GM19438 (cell line): ENCODE results near the gene ARFGEF2.
"Not testable (repeated sequence)": the region's sequence is repeated elsewhere in the genome, so short reads cannot be mapped to it uniquely, and the experiment has no call there.

Experiments
- ATAC-seq: cut with Tn5 transposase; IDR thresholded peaks from one replicate; pipeline ENCODE4 v1.9.1; 2021; ENCODE audit warnings: low read depth; ENCODE audit not compliant: unreplicated experiment

ARFGEF2 gene

DNA sequence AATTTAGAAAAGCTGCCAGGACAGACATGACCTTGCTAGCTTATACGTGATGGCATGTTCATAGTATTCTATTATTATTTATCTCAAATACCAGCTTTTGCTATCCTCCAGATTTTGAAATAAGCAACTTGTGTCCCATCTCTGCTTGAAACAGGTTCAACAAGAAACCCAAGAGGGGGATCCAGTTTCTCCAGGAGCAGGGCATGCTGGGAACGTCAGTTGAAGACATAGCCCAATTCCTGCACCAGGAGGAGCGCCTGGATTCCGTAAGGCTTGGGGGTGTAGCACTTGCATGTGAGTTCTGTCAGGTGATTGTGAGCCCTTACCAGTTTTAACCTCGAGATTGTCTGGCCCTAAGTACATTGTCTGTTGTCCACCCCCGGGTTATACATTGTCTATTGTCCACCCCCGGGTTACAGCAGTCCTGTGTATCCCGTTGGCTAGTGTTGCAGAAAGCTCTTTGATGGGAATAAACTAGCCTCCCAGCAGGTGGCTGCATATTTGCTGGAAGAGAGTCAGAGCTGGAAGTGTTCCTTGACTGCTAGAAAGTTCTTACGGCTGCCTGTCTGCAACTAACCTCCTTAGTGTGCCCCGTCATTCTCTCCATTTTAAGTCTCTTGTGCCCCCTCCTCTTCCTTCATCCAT lies 63.2 kb downstream of the ARFGEF2 start:
- no peak for ATAC-seq

DNA sequence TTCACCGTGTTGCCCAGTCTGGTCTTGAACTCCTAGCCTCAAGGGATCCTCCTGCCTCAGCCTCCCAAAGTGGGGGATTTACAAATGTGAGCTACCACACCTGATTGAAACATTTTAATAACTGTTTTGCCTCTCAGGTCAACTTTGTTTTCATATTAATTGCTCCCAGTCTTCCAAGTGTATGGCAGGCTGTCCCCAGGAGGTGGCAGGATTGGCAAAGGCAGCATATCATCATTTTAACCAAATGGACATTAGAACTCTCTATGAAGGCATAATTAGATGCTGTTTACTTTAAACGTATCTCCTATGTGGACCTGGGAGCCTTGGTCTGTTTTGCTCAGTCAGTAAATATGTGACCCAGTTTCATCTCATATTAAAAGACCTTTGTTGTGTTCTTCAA lies 65.4 kb downstream of the ARFGEF2 start:
- ATAC-seq: no peak

DNA sequence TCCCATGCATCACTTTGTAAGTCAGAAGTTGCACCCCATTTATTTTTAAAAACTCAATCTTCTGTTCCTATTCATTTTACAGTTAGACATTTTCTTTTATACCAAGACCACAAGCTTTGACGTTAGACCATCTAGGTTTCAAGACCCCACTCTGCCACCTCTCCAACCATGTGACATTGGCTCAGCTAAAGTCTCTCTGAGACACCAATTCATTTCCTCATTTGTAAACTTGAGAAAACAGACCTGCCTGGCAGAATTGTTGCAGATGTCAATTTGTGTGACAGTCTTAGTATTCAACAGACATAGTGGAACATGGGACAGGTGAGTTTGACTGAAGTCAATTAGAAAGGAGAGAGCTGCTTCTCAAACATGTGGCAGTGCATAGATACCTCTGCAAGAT lies 69.0 kb downstream of the ARFGEF2 start:
- no peak for ATAC-seq

DNA sequence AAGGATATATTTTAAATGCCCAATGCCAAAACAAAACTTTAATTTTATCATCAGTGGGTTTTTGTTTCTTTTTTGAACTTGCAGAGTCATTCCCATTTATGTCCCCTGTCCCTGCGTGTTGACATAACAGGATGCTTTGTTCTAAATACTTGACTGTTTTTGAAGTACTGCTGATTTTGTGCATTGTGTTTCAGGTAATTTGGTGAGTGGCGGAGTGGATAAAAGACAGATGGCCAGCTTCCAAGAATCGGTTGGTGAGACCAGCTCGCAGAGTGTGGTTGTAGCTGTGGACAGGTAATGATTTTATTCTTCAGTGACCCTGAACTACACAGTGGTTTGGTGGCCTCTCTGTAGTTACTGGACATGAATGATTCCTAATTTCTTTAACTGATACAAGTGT lies 74.1 kb downstream of the ARFGEF2 start:
- ATAC-seq: no peak

DNA sequence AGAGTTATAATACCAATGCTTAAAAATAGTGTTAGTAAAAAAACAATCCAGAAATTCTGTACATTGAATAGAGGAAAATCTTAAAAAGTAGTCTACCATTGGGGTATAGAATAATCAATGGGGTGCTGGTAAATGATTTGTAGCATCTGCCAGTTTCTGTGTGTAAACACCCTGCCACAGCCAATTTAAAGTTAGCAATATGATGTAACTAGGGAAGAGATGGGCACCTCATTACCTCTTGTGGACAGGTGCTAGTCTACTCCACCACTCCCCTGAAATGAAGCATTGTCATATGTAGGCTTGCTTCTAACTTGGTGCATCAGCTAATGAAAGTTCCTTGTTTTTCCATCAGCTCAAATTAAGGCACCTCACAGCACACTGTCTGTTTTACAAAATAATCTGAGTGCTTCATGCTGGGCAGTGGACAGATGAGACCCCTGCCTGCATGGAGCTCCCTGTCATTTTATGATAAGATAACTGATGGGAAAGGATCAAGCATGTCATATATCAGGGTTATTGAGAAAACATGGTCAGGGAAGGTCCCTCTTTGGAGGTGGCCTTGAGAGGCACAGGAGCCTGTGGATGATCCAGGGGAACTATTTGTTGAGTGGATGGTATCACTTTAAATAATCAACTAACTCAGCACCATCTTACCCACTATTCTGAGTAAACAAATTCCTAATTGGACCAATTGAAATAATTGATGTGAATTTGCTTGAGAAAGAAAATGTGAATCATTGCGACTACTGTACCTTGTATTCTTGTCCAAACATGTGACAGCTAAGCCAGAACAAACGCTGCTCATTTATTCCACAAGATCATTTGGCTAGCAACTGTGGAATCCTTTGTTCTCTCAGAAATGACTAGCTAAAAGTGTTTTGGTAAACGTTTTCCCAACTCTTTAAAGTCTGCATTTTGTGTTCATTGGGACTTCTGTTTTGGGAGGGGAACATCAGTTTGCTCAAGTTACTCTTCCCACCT lies 78.7 kb downstream of the ARFGEF2 start:
- no peak for ATAC-seq

DNA sequence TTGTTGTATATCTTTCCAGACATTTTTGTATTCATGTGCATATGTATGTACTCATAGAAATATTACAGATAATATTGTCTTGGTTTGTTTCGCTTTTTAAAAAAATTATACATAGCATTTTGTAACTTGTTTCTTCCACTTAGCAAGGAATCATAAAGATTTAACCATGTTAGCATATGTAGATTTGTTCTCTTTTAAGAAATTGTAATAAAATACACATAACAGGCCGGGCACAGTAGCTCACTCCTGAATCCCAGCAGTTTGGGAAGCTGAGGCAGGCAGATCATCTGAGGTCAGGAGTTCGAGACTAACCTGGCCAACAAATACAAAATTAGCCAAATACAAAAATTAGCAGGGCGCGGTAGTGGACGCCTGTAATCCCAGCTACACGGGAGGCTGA lies 80.2 kb downstream of the ARFGEF2 start:
- ATAC-seq: no peak

DNA sequence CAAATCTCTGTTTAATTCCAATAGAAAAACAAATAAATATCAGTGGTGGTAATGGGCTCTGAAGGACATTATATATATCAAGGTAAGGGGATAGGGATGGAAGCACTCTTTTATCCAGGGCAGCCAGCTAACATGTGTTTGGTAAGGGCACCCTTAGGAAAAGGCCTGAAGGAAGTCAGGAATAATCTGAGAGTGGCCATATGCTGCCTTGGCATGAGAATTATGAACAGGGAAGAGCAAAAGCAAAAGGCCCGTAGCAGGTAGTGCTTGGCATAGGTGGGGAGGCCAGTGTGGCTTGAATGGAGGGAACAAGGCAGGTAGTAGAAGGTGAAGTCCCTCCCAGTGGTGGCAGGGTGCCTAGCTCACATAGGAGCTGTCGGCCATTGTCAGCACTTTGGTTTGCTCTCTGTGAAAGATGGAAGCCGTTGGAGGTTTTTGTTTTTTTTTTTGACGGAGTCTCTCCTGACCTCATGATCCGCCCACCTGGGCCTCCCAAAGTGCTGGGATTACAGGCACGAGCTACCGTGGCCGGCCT lies 85.0 kb downstream of the ARFGEF2 start:
- ATAC-seq: no peak

DNA sequence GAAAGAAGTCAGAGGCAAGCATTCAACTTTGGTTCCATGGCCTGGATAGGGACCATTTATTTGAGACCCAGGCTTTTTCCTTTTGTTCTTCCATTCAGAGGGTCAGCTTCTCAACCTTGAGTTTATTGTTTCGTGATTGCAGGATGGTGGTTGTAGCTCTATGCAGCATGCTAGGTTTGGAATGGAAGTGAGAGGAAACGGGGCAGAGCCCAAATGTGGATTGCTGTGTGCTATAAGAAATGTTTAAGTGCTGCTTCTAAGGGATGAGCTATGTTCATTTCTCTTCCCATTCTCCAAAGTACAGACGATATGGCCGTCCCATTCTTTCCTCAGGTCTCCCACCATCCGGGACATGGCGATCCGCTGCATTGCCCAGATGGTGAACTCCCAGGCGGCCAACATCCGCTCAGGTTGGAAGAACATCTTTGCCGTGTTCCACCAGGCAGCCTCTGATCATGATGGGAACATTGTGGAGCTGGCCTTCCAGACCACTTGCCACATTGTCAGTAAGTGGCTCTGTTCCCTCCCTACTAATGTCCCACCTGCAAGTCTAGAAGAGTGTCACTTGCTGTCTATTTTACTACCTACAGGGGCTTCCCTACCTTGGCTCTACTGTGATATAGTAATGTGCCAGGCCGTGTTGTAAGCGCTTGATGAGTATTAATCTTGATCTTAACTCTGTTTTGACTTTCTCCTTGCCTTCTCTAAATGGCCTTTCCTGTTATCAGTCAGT lies 88.6 kb downstream of the ARFGEF2 start:
- no peak for ATAC-seq

DNA sequence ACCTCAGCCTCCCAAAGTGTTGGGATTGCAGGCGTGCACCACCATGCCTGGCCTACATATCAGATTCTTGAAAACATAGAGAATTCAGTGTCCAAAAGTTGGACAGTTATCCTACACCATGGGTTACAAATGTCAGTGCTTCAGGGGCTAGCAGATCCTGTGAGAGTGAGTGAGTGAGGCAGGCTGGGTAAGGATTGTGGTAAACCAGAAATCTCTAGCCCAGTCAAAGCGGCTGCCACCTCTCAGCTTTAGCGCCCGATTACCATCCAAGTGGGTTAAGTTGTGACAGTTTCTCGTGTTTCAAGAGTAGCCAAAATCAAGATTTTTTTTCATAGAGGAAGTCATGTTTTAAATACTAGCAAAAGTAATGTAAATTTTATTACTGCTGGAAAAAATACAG lies 102.7 kb downstream of the ARFGEF2 start:
- no peak for ATAC-seq

DNA sequence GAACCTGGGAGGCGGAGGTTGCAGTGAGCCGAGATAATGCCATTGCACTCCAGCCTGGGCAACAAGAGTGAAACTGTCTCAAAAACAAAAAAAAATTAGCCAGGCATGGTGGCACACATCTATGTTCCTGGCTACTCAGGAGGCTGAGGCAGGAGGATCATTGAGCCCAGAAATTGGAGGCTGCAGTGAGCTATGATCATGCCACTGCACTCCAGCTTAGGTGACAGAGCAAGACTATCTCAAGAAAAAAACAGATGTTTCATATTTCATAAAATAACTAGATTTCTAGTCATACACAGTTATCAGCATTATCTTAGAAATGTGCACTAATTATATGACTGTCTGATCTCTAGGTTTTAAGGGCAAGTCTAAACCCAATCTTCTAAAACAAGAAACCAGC lies 106.7 kb downstream of the ARFGEF2 start:
- ATAC-seq: not testable (repeated sequence)

DNA sequence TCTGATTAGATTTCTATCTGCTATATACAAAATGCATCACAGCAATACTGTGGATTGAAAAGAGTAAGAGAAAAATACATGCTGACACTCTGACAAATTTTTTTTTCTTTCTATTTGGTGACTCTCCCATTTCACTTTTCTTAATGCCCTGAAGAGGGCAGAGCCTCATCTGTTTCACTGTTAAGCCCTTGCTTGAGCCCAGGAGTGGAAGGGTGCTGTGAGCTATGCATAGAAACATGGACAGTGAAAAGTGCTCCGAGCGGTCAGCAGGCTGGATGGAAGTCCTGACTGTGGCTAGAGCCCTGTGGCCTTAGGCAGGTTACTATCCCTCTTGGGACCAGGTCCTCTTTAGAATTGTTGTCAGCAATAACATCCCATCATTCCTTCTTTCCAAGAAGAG lies 107.2 kb downstream of the ARFGEF2 start:
- no peak for ATAC-seq

DNA sequence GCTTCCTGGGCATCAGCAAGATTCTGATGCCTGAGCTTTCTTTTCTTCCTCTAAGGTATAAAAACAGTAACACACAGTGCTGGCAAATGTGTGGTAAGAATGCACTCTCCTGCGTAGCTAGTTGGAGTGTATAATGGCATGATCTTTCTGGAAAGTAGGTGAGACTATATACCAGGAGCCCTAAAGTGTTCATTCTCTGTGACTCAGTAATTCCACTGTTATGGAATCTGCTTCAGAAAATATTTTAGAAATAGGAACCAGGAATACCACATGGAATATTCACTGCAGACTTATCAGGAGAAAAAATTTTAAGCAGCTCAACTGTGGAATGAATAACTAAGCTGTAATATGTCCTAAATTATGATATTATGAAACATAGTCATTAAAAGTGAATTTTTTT lies 107.7 kb downstream of the ARFGEF2 start:
- no peak for ATAC-seq

DNA sequence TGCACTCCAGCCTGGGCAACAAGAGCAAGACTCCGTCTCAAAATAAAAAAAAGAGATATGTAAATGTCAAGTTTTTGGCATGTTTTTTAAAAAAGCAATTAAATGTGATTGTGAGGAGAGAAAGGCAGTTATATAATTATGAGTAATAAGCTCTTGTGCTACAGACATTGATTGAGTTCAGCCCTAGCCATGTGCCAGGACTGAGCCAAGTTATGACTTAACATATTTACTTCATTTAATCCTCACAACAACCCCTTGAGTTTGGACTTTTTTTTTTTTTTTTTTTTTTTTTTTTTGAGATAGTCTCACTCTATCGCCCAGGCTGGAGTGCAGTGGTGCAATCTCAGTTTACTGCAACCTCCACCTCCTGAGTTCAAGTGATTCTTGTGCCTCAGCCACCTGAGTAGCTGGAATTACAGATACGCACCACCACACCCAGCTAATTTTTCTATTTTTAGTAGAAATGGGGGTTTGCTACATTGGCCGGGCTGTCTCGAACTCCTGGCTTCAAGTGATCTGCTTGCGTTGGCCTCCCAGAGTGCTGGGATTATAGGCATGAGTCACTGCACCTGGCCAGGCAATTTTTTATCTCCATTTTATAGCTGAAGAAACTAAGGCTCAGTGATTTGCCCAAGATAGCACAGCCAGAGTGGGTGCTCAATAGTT lies 109.6 kb downstream of the ARFGEF2 start:
- no peak for ATAC-seq

DNA sequence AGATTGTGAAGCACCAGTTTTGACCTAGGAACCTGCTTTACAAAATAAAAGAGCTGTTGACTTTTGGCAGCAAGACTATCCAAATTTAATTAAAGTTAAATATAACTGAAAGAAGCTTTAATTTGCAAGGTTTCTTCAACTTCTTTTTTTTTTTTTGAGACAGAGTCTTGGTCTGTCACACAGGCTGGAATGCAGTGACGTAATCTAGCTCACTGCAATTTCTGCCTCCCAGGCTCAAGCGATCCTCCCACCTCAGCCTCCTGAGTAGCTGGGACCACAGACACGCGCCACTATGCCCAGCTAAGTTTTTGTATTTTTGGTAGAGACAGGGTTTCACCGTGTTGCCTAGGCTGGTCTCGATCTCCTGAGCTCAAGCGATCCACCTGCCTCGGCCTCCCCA lies 110.9 kb downstream of the ARFGEF2 start:
- ATAC-seq: no peak

DNA sequence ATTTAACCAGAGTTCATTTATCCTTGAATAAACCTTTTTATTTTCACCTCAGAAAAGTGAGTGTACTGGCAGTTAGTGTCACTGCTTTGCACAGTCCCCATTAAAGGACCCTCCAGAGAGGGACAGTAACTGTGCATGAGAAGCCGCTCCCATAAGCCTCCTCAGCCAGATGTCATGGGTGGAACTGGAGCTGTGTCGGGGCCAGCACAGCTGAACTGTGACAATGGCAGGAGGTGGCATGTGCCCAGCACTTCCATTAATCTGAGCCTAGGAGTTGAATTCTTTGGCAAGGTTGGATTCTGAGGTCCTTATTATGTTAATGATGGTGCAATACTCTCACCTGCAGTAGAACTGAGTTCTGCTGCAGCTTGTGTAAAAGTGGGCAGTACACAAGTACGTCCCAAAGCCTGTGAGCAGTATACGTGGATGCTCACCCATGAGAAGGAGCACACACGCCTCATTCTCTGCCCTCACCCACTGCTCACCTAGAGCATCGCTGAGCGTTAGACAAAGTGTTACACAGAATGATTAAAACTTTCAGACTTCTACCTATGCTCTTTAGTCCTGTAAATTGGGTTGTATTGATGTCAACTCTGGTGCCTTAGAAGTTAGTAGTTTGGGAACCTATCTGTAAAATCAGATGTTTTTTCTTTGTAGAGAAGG lies 112.7 kb downstream of the ARFGEF2 start:
- no peak for ATAC-seq

DNA sequence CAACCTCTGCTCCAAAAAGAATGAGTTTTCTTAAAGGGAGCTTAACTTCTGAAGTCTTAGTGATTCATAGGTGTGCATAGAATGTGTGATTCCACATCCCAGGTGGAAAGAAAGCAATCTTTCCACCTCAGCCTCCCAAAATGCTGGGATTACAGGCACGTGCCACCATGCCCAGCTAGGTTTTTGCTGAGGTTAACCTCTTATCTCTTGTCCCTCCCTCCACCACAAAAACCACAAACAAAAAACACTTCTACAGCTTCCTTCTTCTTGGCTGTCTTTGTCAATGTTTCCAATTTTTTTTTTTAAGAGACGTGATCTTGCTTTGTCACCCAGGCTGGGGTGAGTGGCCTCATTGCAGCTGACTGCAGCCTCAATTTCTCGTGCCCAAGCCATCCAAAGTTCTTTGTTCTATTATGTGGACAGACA lies 116.5 kb downstream of the ARFGEF2 start:
- no peak for ATAC-seq

DNA sequence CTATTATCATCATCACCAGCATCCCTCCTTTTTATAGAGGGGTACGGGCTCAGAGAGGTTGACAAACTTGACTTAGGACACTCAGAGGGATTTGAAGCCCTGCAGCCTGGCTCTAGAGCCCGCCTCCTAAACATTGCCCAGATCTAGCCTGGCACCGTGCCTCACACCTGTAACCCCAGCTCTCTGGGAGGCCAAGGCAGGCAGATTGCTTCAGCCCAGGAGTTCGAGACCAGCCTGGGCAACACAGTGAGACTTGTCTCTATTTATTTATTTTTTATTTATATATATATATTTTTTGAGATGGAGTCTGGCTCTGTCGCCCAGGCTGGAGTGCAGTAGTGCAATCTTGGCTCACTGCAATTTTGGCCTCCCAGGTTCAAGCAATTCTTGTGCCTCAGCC lies 118.3 kb downstream of the ARFGEF2 start:
- ATAC-seq: no peak

DNA sequence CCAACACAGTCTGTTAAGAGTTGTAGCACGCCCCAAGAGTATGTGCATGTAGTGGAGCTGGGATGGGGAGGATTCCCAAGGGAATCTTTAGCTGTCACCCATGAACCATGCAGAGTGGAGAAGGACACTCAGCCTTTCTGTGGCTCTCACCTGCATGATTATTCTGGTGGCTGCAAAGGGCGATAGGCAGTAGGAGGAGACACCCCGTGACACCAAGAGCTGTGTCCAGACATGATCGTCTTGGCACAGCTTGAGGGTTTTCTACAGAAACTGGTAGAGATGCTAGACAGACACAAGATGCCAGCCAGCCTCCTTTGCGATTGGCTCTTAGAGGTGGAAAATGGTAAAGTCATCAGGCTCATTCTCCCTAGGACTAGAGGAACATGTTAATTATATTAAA lies 121.5 kb downstream of the ARFGEF2 start:
- ATAC-seq: no peak

DNA sequence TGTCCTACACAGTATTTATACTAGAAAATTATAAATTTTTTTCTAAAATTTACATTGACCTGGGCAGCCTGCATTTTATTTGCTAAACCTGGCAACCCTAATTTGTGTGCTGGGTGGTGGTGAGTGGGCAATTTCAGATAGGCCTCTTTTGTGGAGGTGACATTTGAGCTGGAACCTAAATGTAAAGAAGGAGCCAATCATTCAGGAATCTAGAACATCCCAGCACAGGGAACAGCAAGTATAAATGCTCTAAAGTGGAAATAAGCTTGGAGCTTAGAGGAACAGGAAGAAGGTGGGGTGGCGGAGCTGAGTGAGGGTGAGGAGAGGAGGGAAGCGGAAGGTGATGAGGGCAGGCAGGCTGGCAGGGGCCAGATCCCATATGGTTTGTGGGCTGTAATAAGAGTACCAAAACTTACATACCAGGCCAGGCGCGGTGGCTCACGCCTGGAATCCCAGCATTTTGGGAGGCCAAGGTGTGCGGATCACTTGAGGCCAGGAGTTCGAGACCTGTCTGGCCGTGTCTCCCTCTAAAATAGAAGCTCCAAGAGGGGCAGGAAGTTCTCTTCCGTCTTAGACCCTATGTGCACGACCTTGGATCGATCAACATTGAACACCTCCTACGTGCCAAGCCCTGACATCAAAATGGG lies 124.1 kb downstream of the ARFGEF2 start:
- no peak for ATAC-seq
